PFSK-1 (cell line): Measurements from ENCODE around the gene KLF7.

Source experiments
- POLR2AphosphoS5 ChIP-seq: IDR thresholded peaks from 2 replicates; pipeline ENCODE4 v1.6.1; 2012; ENCODE audit warnings: low read depth, mild to moderate bottlenecking, control low read depth, low read length, moderate library complexity
- SIN3A ChIP-seq: IDR thresholded peaks from 2 replicates; pipeline ENCODE4 v1.6.1; 2012; ENCODE audit warnings: mild to moderate bottlenecking, low read length, moderate library complexity, borderline replicate concordance; ENCODE audit not compliant: insufficient read depth
- TAF1 ChIP-seq: IDR thresholded peaks from 2 replicates; pipeline ENCODE4 v1.6.1; 2012; ENCODE audit warnings: low read length, control low read depth, borderline replicate concordance; ENCODE audit not compliant: insufficient read depth
- TF ChIP-seq, protein P1 (sequence below), 2 experiments: IDR thresholded peaks; 2 replicates each; pipeline versions ENCODE4 v1.6.1 to v1.8.0; 2011 to 2012; ENCODE audit warnings: low read depth in 2 of 2, low read length in 2 of 2, control low read depth in 1 of 2, inconsistent platforms in 1 of 2, mild to moderate bottlenecking in 1 of 2, moderate library complexity in 1 of 2; ENCODE audit not compliant: insufficient read depth in 1 of 2

DNA sequence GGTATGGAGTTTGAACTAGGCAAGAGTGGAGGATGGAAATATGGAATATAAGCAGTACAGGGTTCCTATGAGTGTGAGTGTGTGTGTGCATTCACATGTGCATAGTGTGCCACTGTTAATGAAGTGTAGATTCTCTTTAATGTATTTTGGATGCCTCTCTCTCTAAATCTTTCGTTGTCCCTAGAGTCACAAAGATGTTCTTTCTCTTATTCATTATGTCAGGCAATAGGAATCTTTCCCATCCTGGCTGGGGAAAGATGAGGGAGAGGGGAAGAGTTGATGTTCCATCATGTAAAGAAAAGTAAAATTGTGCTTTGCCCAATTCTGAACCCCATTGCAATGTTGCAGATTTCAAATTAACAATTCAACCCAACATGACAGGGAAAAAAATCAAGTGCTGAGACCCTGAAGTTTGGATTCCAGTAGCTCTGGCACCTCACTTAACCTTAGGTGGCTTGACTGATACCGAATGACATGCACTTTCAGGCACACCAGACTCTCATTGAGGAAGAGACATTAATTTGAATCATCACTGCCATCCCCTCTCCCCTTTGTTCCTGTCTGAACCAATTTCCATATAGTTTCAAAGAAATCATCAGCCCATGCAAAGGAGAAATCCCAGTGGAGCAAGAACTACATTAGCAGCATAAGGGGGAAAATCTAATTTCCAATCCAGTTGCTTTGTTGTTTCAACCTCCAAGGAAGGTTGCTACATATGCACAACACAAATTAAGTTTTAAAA lies 28.0 kb downstream of the KLF7 start:
- TF ChIP-seq POLR2AphosphoS5 (no peak), TAF1 (no peak), SIN3A (no peak)
- TF ChIP-seq, protein P1, sequence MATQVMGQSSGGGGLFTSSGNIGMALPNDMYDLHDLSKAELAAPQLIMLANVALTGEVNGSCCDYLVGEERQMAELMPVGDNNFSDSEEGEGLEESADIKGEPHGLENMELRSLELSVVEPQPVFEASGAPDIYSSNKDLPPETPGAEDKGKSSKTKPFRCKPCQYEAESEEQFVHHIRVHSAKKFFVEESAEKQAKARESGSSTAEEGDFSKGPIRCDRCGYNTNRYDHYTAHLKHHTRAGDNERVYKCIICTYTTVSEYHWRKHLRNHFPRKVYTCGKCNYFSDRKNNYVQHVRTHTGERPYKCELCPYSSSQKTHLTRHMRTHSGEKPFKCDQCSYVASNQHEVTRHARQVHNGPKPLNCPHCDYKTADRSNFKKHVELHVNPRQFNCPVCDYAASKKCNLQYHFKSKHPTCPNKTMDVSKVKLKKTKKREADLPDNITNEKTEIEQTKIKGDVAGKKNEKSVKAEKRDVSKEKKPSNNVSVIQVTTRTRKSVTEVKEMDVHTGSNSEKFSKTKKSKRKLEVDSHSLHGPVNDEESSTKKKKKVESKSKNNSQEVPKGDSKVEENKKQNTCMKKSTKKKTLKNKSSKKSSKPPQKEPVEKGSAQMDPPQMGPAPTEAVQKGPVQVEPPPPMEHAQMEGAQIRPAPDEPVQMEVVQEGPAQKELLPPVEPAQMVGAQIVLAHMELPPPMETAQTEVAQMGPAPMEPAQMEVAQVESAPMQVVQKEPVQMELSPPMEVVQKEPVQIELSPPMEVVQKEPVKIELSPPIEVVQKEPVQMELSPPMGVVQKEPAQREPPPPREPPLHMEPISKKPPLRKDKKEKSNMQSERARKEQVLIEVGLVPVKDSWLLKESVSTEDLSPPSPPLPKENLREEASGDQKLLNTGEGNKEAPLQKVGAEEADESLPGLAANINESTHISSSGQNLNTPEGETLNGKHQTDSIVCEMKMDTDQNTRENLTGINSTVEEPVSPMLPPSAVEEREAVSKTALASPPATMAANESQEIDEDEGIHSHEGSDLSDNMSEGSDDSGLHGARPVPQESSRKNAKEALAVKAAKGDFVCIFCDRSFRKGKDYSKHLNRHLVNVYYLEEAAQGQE (IDR thresholded peaks at IDR 0.05; ENCODE audit: insufficient read depth in 1 of 2, low read depth in 2 of 2, low read length in 2 of 2), result no peak
